MM.1S (cell line): Measurements from ENCODE around the gene ZFAND4.

Experiments used
- EZH2phosphoT487 ChIP-seq: fragments of 300-600 bp; sonication (generic); IDR thresholded peaks from 2 replicates; pipeline ENCODE4 v1.6.1; 2018; ENCODE audit warnings: antibody characterized with exemption, low read length
- TF ChIP-seq, protein P1 (sequence below): fragments of 300-600 bp; sonication (generic); IDR thresholded peaks from 2 replicates; pipeline ENCODE4 v1.5.1; 2016; ENCODE audit warnings: antibody characterized with exemption, low read length, mixed read lengths

DNA sequence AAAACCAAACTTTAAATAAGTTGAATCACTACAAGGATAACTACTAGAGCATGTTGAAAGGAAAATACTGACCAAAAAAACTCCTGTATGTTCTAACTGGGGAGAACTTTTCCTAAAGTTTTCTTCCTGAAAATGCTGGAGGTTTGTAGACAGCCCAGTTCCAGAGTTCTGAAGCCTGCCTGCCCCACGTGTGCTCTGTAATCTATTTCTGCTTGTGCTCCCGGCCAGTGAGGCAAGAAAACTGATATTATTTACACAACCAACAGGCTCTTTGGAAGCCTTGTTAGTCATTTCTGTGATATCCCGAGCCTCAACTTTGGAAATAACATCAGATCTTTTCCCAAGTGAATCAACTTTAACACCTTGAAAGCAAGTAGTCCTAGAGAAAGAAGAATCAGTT, 46.7 kb downstream of the ZFAND4 start:
- TF ChIP-seq, protein P1, sequence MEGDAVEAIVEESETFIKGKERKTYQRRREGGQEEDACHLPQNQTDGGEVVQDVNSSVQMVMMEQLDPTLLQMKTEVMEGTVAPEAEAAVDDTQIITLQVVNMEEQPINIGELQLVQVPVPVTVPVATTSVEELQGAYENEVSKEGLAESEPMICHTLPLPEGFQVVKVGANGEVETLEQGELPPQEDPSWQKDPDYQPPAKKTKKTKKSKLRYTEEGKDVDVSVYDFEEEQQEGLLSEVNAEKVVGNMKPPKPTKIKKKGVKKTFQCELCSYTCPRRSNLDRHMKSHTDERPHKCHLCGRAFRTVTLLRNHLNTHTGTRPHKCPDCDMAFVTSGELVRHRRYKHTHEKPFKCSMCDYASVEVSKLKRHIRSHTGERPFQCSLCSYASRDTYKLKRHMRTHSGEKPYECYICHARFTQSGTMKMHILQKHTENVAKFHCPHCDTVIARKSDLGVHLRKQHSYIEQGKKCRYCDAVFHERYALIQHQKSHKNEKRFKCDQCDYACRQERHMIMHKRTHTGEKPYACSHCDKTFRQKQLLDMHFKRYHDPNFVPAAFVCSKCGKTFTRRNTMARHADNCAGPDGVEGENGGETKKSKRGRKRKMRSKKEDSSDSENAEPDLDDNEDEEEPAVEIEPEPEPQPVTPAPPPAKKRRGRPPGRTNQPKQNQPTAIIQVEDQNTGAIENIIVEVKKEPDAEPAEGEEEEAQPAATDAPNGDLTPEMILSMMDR = no peak
- TF ChIP-seq EZH2phosphoT487 = no peak
